Endothelial cell (in vitro differentiated cells): ENCODE results near the gene NAP1L4. TPM values are rescaled to one million over a fixed set of nuclear protein-coding genes. Genes with fewer than 3 reads are reported as not detected.

ENCODE experiments used
- DNase-seq: peaks from one replicate; pipeline ENCODE4 v3.0.0; 2021; ENCODE audit warnings: low spot score
- H3K27ac Mint-ChIP-seq: one replicate; pipeline ENCODE4 v1.8.0; 2021; ENCODE audit warnings: mixed read lengths, inconsistent platforms; ENCODE audit not compliant: unreplicated experiment
- H3K27me3 Mint-ChIP-seq: one replicate; pipeline ENCODE4 v1.8.0; 2021; ENCODE audit warnings: mild to moderate bottlenecking, moderate library complexity, mixed read lengths, inconsistent platforms; ENCODE audit not compliant: unreplicated experiment
- H3K36me3 Mint-ChIP-seq: one replicate; pipeline ENCODE4 v1.8.0; 2021; ENCODE audit warnings: mild to moderate bottlenecking, low read depth, mixed read lengths, inconsistent platforms; ENCODE audit not compliant: unreplicated experiment
- H3K4me1 Mint-ChIP-seq: one replicate; pipeline ENCODE4 v1.8.0; 2021; ENCODE audit warnings: mild to moderate bottlenecking, mixed read lengths, inconsistent platforms; ENCODE audit not compliant: unreplicated experiment
- H3K4me3 Mint-ChIP-seq: one replicate; pipeline ENCODE4 v1.8.0; 2021; ENCODE audit warnings: mild to moderate bottlenecking, mixed read lengths, inconsistent platforms; ENCODE audit not compliant: unreplicated experiment
- H3K9me3 Mint-ChIP-seq: one replicate; pipeline ENCODE4 v1.8.0; 2021; ENCODE audit warnings: mixed read lengths, inconsistent platforms; ENCODE audit not compliant: unreplicated experiment
- CTCF ChIP-seq: fragments of 200-600 bp; sonication (generic); IDR thresholded peaks from one replicate; pipeline ENCODE4 v1.5.0; 2021; ENCODE audit warnings: antibody characterized with exemption; ENCODE audit not compliant: unreplicated experiment
- total RNA-seq: library from RNA; stranded (reverse); fragmentation: NEBNext Ultra II Directional; extraction: Animal tissue kit (Norgen Biotek cat#: 25700); gene quantifications from one replicate; pipeline ENCODE4 v1.2.1, GENCODE V29; 2021; ENCODE audit not compliant: unreplicated experiment

NAP1L4 gene
- total RNA-seq, 1 donor from 2014 or later: 148 TPM

- Mint-ChIP-seq H3K36me3 (no peaks in the 10 kb centered on the region), H3K27me3 (peaks cover 9% of the 10 kb centered on the region), H3K27ac (no peak overlapping the region), H3K9me3 (no peaks in the 10 kb centered on the region), H3K4me3 (no peak overlapping the region), H3K4me1 (no peaks in the 10 kb centered on the region)
- no peak for DNase-seq
- TF ChIP-seq CTCF: no peak
Measured at GRCh38 chr11:2922655-2923054, 69.5 kb downstream of the NAP1L4 start.

- H3K9me3 Mint-ChIP-seq: no peaks in the 10 kb centered on the region
- H3K4me3 Mint-ChIP-seq: no peak overlapping the region
- peaks cover 4% of the 10 kb centered on the region for H3K27me3 Mint-ChIP-seq
- no peak for DNase-seq
- no peak for TF ChIP-seq CTCF
- no peaks in the 10 kb centered on the region for H3K36me3 Mint-ChIP-seq
- H3K4me1 Mint-ChIP-seq: no peaks in the 10 kb centered on the region
- no peak overlapping the region for H3K27ac Mint-ChIP-seq
Measured at GRCh38 chr11:2921742-2922493, 70.2 kb downstream of the NAP1L4 start.

GRCh38 chr11:2921261-2921660 is 70.9 kb downstream of the NAP1L4 start:
- Mint-ChIP-seq H3K36me3 (no peaks in the 10 kb centered on the region), H3K9me3 (no peaks in the 10 kb centered on the region), H3K4me3 (no peak overlapping the region), H3K4me1 (no peaks in the 10 kb centered on the region), H3K27ac (no peak overlapping the region), H3K27me3 (peaks cover 2% of the 10 kb centered on the region)
- no peak for TF ChIP-seq CTCF
- DNase-seq: no peak

- Mint-ChIP-seq H3K9me3 (no peaks in the 10 kb centered on the region), H3K27ac (no peak overlapping the region), H3K4me3 (no peak overlapping the region), H3K27me3 (peaks cover under 1% of the 10 kb centered on the region), H3K4me1 (no peaks in the 10 kb centered on the region), H3K36me3 (no peaks in the 10 kb centered on the region)
- TF ChIP-seq CTCF: no peak
- DNase-seq: no peak
Measured at GRCh38 chr11:2920343-2920742, 71.8 kb downstream of the NAP1L4 start.

GRCh38 chr11:2919837-2920236 is 72.3 kb downstream of the NAP1L4 start:
- Mint-ChIP-seq H3K27ac (no peak overlapping the region), H3K4me1 (no peaks in the 10 kb centered on the region), H3K4me3 (no peak overlapping the region), H3K36me3 (no peaks in the 10 kb centered on the region), H3K9me3 (no peaks in the 10 kb centered on the region), H3K27me3 (no peaks in the 10 kb centered on the region)
- DNase-seq: no peak
- TF ChIP-seq CTCF: no peak
